Measurements from ENCODE around the gene OLA1. TPM values are rescaled to one million over a fixed set of nuclear protein-coding genes. Genes with fewer than 3 reads are reported as not detected.

Gene OLA1
- total and polyA plus RNA-seq, 2 of the 4 experiments (the other 2 are of a cell fraction) = 54.7 to 71.2 TPM

- no peak overlapping the region for H2AFZ ChIP-seq (replicated peaks; ENCODE audit: low read length, poor library complexity)
- no peak overlapping the region for H4K8ac ChIP-seq (ENCODE audit: low read depth in 2 of 2, low read length in 2 of 2)
- ChIA-PET CTCF (no interaction called here), POLR2A (ENCODE audit: unreplicated experiment) (no interaction called here)
- H2BK20ac ChIP-seq (ENCODE audit: low read depth, low read length) = no peak overlapping the region
- no peak overlapping the region for H3K56ac ChIP-seq (ENCODE audit: extremely low read depth, insufficient read depth, low read length)
- no peak overlapping the region for H2AK5ac ChIP-seq (ENCODE audit: low read depth, low read length)
- ATAC-seq (ENCODE audit: low read depth) (no peak), DNase-seq (no peak)
- no peak overlapping the region for H3K27ac ChIP-seq (ENCODE audit: insufficient read depth, low read length)
- intact Hi-C loops (cut with micrococcal nuclease) (loop anchor here (10.0 kb wide), 2 partner anchors 190 to 280 kb away; partner anchors contain the start of gene SP3), dilution Hi-C loops (cut with HindIII; ENCODE audit: low sequenced_read_pairs, unreplicated experiment) (no loop called here), in situ Hi-C loops (cut with MboI; ENCODE audit: low sequenced_read_pairs) (no loop called here)
- H2BK120ac ChIP-seq (ENCODE audit: low read depth, low read length) = no peak overlapping the region
- H3K18ac ChIP-seq (ENCODE audit: low read depth, low read length) = no peak overlapping the region
- no peak overlapping the region for H3K9ac ChIP-seq (ENCODE audit: low read depth, low read length)
- peaks cover 6% of the 10 kb centered on the region for H3K36me3 ChIP-seq (ENCODE audit: control insufficient read depth, insufficient read depth, low read length)
- H3K4me2 ChIP-seq (ENCODE audit: low read depth, low read length) = no peak overlapping the region
- no peak overlapping the region for H2BK5ac ChIP-seq (ENCODE audit: low read depth, low read length, poor library complexity, severe bottlenecking)
- H3K27me3 ChIP-seq (ENCODE audit: control insufficient read depth, insufficient read depth, low read length) = no peaks in the 10 kb centered on the region
- H4K20me1 ChIP-seq (ENCODE audit: insufficient read depth, low read length) = peaks cover 16% of the 10 kb centered on the region
- no peaks in the 10 kb centered on the region for H3K9me3 ChIP-seq (ENCODE audit: control insufficient read depth, insufficient read depth, low read length)
- H3K14ac ChIP-seq (replicated peaks; ENCODE audit: low read depth, low read length) = no peak overlapping the region
- H2AK9ac ChIP-seq (replicated peaks; ENCODE audit: low read depth, low read length, poor library complexity) = no peak overlapping the region
- H4K5ac ChIP-seq (ENCODE audit: low read depth, low read length) = no peak overlapping the region
- no peak overlapping the region for H3K23ac ChIP-seq (ENCODE audit: low read depth, low read length)
- TF ChIP-seq MXI1 (IDR thresholded peaks at IDR 0.05; ENCODE audit: borderline replicate concordance, low read depth, low read length) = no peak
- H3K4ac ChIP-seq (ENCODE audit: low read depth, low read length) = no peak overlapping the region
- no peak overlapping the region for H3K4me3 ChIP-seq (ENCODE audit: insufficient read depth, low read depth, low read length)
- no peaks in the 10 kb centered on the region for H3K4me1 ChIP-seq (ENCODE audit: control insufficient read depth, insufficient read depth, low read length)
- peaks cover 7% of the 10 kb centered on the region for H3K9me1 ChIP-seq (ENCODE audit: insufficient read depth, low read length)
- no peak overlapping the region for H2BK15ac ChIP-seq (ENCODE audit: low read depth, low read length)
- no peak overlapping the region for H4K91ac ChIP-seq (ENCODE audit: insufficient read depth, low read depth, low read length)
- peaks cover 39 to 54% of the 10 kb centered on the region in 2 experiments for H3K79me1 ChIP-seq (ENCODE audit: low read depth in 1 of 2, low read length in 2 of 2)
- BruUV-seq (replicated peaks) = TSS peak; percentile 17
- no CpG with 5 or more reads among the region's 3 CpGs for WGBS, 2 experiments (ENCODE audit: extremely low coverage in 2 of 2, insufficient read length in 1 of 2)
Measured at GRCh38 chr2:174245065-174245464, 3.3 kb downstream of the OLA1 start.

All from IMR-90 (cell line).